Thoracic aorta (tissue), 2 donors: ENCODE data around the gene COL17A1. TPM values are rescaled to one million over a fixed set of nuclear protein-coding genes. Genes with fewer than 3 reads are reported as not detected.

ENCODE experiments used
- ATAC-seq: fragments of 150-250 bp; one replicate; pipeline ENCODE4 v1.8.0; 2017; ENCODE audit warnings: low read depth; ENCODE audit not compliant: insufficient number of reproducible peaks, low FRiP score
- DNase-seq: peaks from one replicate; pipeline ENCODE4 v3.0.0-alpha.2; 2020; ENCODE audit warnings: low spot score
- H3K27ac ChIP-seq, 2 donors: fragments of 200-600 bp; sonication (generic); 1 replicate in 1 of 2; 2 replicates in 1 of 2; pipeline ENCODE4 v1.5.1; 2016; ENCODE audit warnings: mild to moderate bottlenecking in 2 of 2, moderate library complexity in 2 of 2
- H3K27me3 ChIP-seq: fragments of 200-600 bp; sonication (generic); replicated peaks from 2 replicates; pipeline ENCODE4 v1.6.0; 2016; ENCODE audit warnings: mild to moderate bottlenecking; ENCODE audit not compliant: insufficient read depth
- H3K36me3 ChIP-seq: fragments of 200-600 bp; sonication (generic); one replicate; pipeline ENCODE4 v1.5.1; 2016
- H3K4me1 ChIP-seq, 2 donors: fragments of 200-600 bp; sonication (generic); 1 replicate in 1 of 2; 2 replicates in 1 of 2; pipeline versions ENCODE4 v1.5.1 to v1.6.0; 2016; ENCODE audit warnings: low read depth in 2 of 2, mild to moderate bottlenecking in 1 of 2; ENCODE audit not compliant: control insufficient read depth in 1 of 2
- H3K4me3 ChIP-seq: fragments of 200-600 bp; sonication (generic); 2 replicates; pipeline ENCODE4 v1.5.1; 2016; ENCODE audit warnings: mild to moderate bottlenecking
- H3K9me3 ChIP-seq: fragments of 200-600 bp; sonication (generic); 2 replicates; pipeline ENCODE4 v1.5.1; 2016
- total RNA-seq, 2 donors: library from RNA; depleted of rRNA; stranded (reverse); fragments of >200 nt; gene quantifications; one replicate each; pipeline versions ENCODE4 v1.1.0 to v1.2.3, GENCODE V29; 2016
- TF ChIP-seq, protein P1 (sequence below): fragments of 200-600 bp; sonication (generic); IDR thresholded peaks from one replicate; pipeline ENCODE4 v1.5.1; 2019; ENCODE audit warnings: antibody characterized with exemption

Gene COL17A1
- total RNA-seq, 2 donors from 2014 or later, result 0.49 to 0.95 TPM

DNA sequence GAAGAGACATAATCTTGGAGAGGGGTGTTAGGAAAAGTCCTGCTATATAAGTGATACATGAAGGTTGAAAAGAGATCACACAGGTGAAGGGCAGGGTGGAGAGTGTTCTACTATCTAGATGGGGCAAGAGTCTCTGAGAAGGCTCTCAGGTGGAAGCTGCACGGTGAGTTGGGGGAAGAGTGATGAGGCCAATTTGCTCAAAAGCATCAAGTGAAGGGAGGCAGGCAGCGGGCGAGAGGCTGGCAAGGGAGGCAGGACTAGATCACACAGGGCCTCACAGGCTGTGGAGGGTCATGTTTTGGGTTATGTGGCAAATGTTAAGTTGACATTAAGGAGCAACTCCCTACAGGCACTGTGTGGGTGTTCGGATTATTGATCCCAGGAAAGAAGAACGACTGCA lies 2.6 kb upstream of the COL17A1 start:
- Histone ChIP-seq H3K27me3 (no peaks in the 10 kb centered on the region), H3K9me3 (no peaks in the 10 kb centered on the region), H3K4me1 (no peaks in the 10 kb centered on the region), H3K4me3 (no peak overlapping the region), H3K36me3 (no peaks in the 10 kb centered on the region), H3K27ac (no peak overlapping the region)
- ATAC-seq, result no peak
- TF ChIP-seq, protein P1, sequence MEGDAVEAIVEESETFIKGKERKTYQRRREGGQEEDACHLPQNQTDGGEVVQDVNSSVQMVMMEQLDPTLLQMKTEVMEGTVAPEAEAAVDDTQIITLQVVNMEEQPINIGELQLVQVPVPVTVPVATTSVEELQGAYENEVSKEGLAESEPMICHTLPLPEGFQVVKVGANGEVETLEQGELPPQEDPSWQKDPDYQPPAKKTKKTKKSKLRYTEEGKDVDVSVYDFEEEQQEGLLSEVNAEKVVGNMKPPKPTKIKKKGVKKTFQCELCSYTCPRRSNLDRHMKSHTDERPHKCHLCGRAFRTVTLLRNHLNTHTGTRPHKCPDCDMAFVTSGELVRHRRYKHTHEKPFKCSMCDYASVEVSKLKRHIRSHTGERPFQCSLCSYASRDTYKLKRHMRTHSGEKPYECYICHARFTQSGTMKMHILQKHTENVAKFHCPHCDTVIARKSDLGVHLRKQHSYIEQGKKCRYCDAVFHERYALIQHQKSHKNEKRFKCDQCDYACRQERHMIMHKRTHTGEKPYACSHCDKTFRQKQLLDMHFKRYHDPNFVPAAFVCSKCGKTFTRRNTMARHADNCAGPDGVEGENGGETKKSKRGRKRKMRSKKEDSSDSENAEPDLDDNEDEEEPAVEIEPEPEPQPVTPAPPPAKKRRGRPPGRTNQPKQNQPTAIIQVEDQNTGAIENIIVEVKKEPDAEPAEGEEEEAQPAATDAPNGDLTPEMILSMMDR, result no peak
- no peak for DNase-seq

DNA sequence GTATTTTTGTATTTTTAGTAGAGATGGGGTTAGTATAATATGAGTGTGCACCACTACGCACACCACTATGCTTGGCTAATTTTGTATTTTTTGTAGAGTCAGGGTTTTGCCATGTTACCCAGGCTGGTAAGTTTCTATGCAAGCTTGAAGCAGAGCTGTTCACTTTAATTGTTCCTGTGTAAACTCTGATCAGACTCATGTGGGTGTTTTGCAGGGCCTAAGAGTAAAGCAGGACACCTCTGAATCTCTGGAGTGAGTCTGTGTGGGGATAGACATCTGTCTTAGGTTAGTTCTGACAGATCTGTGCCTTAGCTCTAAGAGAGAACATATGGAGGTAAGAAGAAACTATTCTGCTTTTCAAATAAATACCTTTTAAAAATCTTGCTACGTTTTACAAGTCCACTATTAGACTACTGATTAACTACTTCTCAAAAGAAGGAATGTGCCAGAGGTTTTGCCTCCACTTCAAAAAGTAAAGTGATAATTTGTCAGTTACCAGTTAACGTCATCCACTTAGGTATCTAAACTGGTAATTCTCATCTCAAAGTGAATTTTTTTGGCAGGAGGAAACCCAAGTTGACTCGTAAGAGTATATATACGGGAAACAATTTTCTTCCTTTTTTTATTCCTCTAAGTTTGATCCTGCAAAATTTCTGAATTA lies 1.1 kb downstream of the COL17A1 start:
- TF ChIP-seq, protein P1, result no peak
- Histone ChIP-seq H3K9me3 (no peaks in the 10 kb centered on the region), H3K36me3 (no peaks in the 10 kb centered on the region), H3K4me3 (no peak overlapping the region), H3K4me1 (no peaks in the 10 kb centered on the region), H3K27ac (no peak overlapping the region), H3K27me3 (no peaks in the 10 kb centered on the region)
- no peak for DNase-seq
- ATAC-seq, result no peak

DNA sequence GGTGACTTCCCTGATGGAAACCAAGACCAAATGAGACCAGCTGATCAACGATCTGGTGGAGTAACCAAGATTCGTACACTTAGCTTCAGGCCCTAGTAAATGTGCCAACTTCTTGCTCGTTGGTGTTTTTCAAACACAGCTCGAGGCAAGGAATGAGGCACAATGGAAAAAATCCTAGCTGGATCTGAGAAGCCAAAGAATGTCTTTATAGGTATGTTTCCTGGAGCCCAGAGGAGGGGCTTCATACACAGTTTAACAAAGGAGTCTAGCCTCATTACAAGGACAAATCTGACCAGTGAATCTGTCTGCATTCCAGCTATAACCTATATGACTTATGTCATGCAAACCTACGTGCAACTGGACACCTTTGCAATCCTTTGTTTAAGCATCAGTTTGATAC lies 3.7 kb downstream of the COL17A1 start:
- no peaks in the 10 kb centered on the region for H3K9me3 ChIP-seq
- no peak for ATAC-seq
- no peak for DNase-seq
- H3K36me3 ChIP-seq, result no peaks in the 10 kb centered on the region
- no peak overlapping the region for H3K4me3 ChIP-seq
- H3K27me3 ChIP-seq, result no peaks in the 10 kb centered on the region
- no peak overlapping the region for H3K27ac ChIP-seq
- H3K4me1 ChIP-seq, result no peaks in the 10 kb centered on the region
- TF ChIP-seq, protein P1, result no peak

DNA sequence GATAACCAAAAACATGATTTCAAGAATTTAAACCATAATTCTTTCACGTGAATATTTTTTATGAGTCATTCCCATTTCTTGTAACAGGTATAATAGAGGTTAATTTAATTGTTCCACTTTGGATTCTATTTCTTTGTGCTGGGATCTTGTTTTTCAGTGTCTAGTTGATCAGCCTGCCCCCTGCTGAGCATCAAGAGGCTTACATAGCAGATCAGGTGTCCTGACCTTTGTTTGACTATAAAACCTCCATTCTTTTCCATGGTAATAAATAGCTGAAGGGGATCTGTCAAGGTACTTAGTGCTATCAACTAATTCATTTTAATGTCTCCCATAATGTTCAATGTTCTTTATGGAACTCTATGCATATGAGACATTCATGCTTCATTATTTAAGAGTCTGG lies 4.9 kb downstream of the COL17A1 start:
- Histone ChIP-seq H3K4me3 (no peak overlapping the region), H3K27me3 (no peaks in the 10 kb centered on the region), H3K4me1 (no peaks in the 10 kb centered on the region), H3K36me3 (no peaks in the 10 kb centered on the region), H3K27ac (no peak overlapping the region), H3K9me3 (no peaks in the 10 kb centered on the region)
- ATAC-seq (no peak), DNase-seq (no peak)
- TF ChIP-seq, protein P1, result no peak

DNA sequence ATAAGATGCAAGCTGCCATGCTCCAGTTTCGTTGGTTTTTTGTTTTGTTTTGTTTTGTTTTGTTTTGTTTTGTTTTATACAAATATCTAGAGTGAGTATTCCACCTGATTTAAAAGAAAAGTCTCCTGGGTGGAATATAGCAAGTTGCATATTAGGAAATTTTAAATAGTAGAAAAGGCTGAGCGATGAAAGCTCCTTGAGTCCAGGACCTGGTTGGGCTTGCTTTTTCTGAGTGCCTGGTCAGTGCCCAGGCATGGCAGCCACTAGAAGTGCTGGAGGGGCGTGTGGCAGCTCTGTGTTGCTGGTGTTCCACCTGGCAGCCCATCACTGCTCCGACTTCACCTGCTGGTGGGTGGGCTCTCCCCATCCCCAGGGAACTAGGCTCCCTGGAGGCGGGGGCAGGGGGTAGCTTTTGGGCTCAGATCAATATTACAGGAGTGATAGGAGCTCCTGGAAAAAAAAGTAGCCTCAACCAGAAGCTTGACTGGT lies 8.0 kb downstream of the COL17A1 start:
- no peak for ATAC-seq
- Histone ChIP-seq H3K36me3 (no peaks in the 10 kb centered on the region), H3K27ac (no peak overlapping the region), H3K4me3 (no peak overlapping the region), H3K9me3 (no peaks in the 10 kb centered on the region), H3K27me3 (no peaks in the 10 kb centered on the region), H3K4me1 (no peaks in the 10 kb centered on the region)
- TF ChIP-seq, protein P1, result no peak
- DNase-seq, result no peak
